ENCODE data around the gene CHST3.
"Not testable (repeated sequence)": the region's sequence is repeated elsewhere in the genome, so short reads cannot be mapped to it uniquely, and the experiment has no call there.

Gene CHST3

DNA sequence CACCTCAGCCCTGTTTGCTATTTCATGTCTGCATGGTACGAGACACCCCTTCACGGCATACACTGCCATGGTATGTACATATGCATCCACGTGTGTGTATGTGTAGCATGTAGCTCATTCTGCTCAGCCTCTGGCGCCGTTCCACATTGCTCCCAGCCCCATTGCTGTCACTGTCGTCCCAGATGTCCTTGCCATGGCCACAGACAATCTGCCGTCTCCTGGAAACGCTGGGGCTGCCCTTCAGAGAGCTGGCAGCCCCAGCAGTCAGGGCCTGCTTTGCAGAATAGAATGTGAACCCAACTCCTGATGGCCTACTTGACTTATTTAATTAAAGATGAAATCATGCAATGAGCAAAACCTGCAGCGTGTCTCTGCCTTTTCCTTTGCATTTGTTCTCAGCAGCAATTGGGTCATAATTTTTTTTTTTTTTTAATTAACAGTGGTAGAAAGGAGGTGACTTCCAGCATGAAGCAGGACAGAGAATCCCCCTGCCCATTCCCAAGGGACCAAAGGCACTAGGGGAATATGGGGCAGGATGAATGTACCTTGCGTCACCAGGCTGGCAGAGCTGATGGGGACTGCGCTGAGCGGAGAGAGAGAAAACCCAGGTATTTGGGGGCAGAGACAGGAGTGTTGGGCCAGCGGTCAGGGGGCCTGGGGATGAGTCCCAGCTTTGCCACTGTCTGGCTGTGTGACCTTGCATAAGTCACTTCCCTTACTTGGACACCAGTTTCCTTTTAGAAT is 49.2 kb downstream of the CHST3 start:
- no peak for DNase-seq

DNA sequence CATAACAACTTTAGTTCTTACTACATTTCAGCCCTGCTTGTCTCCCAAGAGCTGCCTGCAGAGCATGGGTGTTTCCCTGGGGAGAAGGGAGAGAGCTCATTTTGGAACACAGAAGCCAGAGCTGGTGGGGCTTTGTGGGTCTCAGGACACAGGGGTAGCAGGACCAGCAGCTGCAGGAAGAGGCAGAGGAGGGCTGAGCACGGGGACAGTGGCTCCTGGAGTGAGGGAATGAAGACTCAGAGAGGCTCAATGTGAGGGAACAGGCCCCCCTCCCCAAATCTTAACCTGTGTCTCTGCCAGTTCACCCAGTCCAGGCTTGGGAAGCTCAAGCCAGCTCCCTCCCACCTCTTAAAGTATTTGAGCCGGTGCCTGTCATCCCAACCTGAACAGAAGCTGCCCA is 50.0 kb downstream of the CHST3 start:
- no peak for DNase-seq

GRCh38 chr10:72014785-72015480 is 50.7 kb downstream of the CHST3 start:
- no peak for DNase-seq

DNA sequence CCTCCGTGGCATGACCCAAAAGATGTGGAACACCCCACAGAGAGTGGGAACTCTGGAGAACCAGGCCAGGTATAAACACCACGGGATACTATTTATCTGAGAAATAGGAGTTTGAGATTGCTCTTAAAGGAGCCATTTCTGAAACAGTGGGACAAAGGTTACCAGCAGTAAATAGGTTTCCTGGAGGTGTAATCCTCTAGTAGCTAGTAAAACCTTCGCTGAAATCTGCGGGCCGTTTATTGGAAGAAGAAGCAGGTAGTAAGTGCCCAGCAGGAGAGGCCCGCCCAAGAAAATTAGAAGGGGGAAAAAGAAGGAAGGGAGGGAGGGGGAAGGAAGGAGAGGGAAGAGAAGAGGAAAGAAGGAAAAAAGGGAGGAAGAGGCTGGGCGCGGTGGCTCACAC is 51.6 kb downstream of the CHST3 start:
- no peak for DNase-seq

DNA sequence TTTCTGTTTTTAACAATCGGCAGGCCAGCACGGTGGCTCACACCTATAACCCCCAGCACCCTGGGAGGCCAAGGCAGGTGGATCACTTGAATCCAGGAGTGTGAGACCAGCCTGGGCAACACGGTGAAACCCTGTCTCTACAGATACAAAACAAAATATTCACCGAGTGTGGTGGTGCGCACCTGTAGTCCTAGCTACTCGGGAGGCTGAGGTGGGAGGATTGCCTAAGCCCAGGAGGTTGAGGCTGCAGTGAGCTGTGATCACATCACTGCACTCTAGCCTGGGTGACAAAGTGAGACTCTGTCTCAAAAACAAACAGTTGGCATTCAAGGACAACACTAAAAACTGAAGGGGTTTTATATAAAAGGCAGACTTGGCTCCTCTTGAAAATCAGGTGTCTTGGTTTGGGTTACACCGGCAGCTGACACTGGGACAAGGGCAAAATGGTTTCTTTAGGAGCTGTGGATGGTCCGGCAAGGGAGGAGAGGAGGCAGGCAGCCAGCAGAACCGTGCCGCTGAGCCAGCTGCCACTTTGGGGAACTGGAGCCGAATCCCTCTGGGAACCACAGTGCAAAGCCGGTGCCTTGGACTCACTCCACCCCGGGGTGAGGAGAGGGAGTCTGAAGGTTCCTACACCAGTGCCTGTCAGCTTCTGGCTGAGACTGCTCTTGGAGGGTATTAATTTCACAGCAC is 52.6 kb downstream of the CHST3 start:
- DNase-seq, result no peak

DNA sequence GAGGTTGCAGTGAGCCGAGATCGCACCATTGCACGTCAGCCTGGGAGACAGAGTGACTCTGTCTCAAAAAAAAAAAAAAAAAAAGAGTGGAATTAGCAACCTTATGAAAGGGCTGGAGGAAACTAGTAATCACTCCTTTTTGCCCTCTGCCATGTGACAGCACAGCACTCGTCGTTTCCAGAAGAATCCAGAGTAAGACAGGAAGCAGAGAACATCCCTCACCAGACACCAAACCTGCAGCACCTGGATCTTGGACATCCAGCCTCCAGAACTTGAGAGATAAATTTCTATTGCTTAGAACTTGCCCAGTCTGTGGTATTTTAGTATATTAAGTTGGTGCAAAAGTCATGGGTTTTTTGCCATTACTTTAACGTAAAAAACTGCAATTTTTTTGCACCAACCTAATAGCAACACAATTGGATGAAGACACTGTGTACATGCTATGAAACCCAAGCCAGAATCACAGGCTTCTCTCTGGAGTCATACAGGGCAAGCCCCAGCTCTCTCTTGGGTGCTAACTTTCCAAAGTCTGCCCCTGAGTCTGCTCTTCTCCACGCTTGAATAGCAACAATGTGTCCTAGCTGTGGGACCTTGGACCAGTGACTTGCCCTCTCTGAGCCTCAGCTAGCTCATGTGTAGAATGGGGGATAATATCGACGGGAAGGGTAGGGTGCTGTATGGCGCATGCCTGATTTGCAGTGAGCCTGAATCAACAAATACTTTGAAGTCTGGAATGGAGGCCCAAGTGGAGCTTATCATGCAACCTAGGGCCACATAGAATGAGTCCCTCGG is 55.1 kb downstream of the CHST3 start:
- DNase-seq, result no peak

DNA sequence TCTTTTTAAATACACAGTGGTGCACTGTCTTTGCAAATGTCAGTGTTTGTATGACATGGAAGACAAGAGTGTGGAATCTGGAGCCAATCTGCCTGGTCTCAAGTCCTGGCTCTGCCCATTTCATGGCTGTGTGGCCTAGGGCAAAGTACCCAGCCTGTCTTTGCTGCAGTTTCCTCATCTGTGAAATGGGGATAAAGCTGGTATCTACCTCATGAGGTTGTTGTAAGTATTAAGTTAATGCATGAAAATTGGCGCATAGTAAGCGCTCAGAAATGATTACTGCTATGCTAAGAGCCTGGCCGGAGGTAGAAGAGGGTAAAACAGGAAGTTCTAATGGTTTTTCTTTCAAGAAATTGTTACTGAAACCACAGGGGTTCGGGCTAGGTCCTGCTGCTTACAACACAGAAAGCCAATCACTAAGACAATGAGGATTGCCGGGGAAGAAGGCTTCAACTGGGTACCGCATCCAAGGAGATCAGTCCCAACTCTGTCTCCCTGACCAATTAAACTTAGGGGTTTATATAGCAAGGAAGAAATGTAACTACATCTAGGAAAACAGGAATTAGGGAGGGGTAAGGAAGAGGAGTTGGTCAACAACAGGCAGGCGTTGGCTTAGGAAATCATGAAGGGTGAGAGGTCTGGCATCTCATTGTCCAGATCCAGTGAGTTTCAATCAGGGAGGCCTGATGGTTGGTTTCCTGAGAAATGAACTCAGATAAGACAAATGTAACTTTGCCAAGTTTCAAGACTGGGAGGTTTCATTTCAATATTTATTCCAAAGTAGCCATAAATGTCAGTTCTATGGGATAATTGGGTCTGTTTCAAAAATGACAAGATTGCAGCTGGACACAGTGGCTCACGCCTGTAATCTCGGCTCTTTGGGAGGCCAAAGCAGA is 57.0 kb downstream of the CHST3 start:
- DNase-seq, result no peak

GRCh38 chr10:72022228-72022627 is 58.0 kb downstream of the CHST3 start:
- DNase-seq, result no peak

DNA sequence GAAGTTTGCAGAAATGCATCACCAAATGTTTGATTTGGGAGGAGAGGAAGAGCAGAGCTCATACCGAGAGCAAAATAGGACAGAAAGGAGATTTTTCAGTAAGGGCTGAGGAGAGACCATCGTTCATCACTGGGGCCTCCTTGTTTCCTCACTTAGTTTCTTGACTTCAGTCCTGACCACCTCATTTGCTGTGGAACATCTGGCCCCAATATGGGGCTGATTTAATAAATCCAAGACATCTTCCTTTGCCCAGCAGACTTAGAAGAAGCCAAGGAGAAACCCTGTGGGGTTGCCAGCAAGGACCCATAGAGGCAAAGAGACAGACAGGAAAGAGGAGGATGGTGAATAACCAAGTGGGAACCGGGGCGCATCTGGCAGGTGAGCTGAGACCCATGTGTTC is 60.4 kb downstream of the CHST3 start:
- no peak for DNase-seq

DNA sequence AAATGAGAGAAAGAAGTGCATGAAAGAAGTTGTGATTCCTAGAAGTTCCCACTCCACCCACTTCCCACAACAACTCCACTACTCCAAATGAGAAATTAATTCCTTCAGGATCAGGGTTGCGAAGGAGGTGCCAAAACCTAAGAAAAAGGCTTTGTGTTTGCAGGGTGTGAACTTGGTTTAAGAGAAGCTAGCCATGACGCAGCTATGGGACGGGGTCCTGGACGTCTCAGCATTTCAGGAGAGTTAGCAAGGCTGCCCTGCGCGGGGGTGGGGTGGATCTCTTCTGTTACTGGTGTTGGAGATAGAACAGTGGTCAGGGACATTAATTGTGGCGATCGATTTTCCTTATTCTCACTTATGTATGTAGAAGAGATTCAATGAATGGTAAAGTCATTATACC is 61.2 kb downstream of the CHST3 start:
- DNase-seq, result no peak

- DNase-seq, result no peak
Observed at GRCh38 chr10:72025832-72026231, 61.6 kb downstream of the CHST3 start.

DNA sequence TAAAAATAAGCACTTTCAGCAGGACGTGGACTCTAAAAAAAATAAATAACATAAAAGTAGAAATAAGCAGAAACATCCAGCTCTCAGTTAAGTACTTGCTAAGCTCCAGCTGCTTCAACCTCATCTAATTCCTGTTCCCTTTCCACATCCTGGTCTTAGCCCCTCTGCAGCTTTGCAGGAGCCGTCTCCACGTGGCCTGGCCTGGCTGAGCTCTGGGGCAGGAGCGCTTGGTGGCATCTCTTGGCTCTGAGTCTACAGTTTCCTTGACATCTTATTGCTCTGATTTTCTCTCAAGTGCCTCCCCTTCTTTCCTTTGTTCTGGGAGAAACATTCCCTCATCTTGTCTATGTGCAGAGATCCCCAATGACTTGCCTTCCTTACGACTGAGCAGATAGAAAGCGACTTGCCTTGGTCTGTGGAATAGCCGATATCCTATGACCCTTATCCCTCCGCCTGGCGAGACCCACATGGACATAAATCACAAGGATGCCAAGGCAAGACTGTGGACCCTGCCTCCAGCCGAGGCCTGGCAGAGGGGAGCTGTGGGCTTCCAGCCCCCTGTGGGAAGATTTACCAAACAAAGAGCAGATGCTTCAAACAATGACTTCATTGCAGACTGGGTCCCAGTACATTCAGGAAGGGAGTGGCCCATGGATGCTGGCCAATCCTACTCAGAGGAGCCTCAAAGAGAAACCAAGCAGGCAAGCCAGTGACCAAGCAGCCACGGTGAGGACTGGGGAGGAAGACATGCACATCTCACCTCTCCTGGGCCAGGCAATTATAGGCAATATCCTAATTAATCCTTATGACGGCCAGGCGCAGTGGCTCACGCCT is 62.3 kb downstream of the CHST3 start:
- DNase-seq, result no peak

DNA sequence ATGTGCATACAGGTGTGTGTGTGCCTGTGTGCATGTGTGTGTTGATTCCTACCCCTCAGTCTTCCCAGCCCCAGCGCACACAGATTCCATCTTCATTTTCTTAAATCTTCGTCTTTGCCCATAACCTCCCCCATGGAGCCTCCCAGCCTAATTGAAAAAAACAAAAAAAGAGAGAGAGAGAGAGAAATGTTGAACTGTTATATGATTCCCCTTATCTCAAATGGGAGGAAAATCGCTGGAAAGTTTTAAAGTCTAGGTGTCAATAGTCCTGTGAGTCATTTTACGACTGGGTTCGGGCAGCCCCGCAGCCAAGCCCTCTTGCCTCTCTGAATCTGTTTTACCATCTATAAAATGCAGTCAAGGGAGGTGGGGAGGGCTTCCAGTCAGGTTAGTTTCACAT is 63.3 kb downstream of the CHST3 start:
- no peak for DNase-seq

- no peak for DNase-seq
Observed at GRCh38 chr10:72029414-72029813, 65.2 kb downstream of the CHST3 start.

- DNase-seq, result no peak
Observed at GRCh38 chr10:72030762-72031543, 66.8 kb downstream of the CHST3 start.

- no peak for DNase-seq
Observed at GRCh38 chr10:72031706-72032105, 67.5 kb downstream of the CHST3 start.

DNA sequence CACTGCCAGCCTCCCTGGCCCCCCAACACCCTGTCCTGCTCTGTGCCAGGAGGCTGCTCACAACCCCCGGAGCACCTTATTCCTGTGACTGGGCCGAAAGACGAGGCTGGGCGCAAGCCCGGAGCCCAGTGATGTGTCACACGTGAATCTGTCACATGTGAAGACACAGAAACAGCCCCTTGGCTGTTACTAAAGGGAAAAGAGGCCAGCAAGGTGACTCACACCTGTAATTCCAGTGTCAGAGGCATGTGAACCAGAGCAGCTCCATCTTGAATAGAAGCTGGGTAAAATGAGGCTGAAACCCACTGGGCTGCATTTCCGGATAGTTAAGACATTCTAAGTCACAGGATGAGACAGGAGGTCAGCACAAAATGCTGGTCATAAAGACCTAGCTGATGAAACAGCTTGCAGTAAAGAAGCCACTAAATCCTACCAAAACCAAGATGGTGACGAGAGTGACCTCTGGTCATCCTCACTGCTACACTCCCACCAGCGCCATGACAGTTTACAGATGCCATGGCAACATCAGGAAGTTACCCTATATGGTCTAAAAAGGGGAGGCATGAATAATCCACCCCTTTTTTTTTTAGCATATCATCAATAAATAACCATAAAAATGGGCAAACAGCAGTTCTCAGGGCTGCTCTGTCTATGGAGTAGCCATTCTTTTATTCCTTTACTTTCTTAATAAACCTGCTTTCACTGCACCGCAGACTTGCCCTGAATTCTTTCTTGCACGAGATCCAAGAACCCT is 68.4 kb downstream of the CHST3 start:
- DNase-seq, result not testable (repeated sequence)

- no peak for DNase-seq
Observed at GRCh38 chr10:72034040-72034499, 69.9 kb downstream of the CHST3 start.

- DNase-seq, result no peak
Observed at GRCh38 chr10:72034761-72035160, 70.6 kb downstream of the CHST3 start.

Measured in SHP77 treated with DMSO at 0.1 percent for 48 hours (cell line).